Heart right ventricle (tissue), 16 donors: Measurements from ENCODE around the gene EFNA4. TPM values are rescaled to one million over a fixed set of nuclear protein-coding genes. Genes with fewer than 3 reads are reported as not detected.
A peak's percentile ranks its signal among the peaks of the same experiment; 100 is the strongest.

Source experiments
- ATAC-seq, 8 donors: fragments of 200-7000 bp; cut with Tn5 transposase; one replicate each; pipeline ENCODE4 v1.9.1; 2020; ENCODE audit warnings: mild to moderate bottlenecking in 8 of 8, moderate library complexity in 8 of 8, moderate number of reproducible peaks in 1 of 8
- DNase-seq, 2 donors: peaks; one replicate each; pipeline ENCODE4 v3.0.0-alpha.2; 2020
- H3K27ac ChIP-seq, 10 donors: fragments of 200-600 bp; sonication (generic) in 2 of 10; one replicate each; pipeline versions ENCODE4 v1.5.0 to v1.8.0; 2020 to 2022; ENCODE audit warnings: mild to moderate bottlenecking in 3 of 10
- H3K27me3 ChIP-seq, 7 donors: fragments of 200-600 bp; one replicate each; pipeline ENCODE4 v1.8.0; 2021 to 2022; ENCODE audit warnings: mild to moderate bottlenecking in 2 of 7
- H3K36me3 ChIP-seq, 9 donors: fragments of 200-600 bp; sonication (generic) in 1 of 9; one replicate each; pipeline versions ENCODE4 v1.5.0 to v1.8.0; 2020 to 2022; ENCODE audit warnings: mild to moderate bottlenecking in 2 of 9
- H3K4me1 ChIP-seq, 9 donors: fragments of 200-600 bp; sonication (generic) in 1 of 9; one replicate each; pipeline versions ENCODE4 v1.5.0 to v1.8.0; 2020 to 2022; ENCODE audit warnings: mild to moderate bottlenecking in 4 of 9
- H3K4me3 ChIP-seq, 10 donors: fragments of 200-600 bp; sonication (generic) in 2 of 10; one replicate each; pipeline versions ENCODE4 v1.5.0 to v1.8.0; 2020 to 2022; ENCODE audit warnings: mild to moderate bottlenecking in 7 of 10, moderate library complexity in 2 of 10
- H3K9me3 ChIP-seq, 11 donors: fragments of 200-600 bp in 10 of 11; sonication (generic) in 2 of 11; one replicate each; pipeline versions ENCODE4 v1.5.0 to v1.8.0; 2013 to 2022; ENCODE audit warnings: mild to moderate bottlenecking in 2 of 11, control low read depth in 1 of 11, moderate library complexity in 1 of 11
- WGBS, 2 donors: extraction: QIAGEN DNeasy Blood & Tissue Kit; methylation state at CpG; one replicate each; pipeline ENCODE4 v1.1.7; 2013; ENCODE audit warnings: inconsistent platforms in 1 of 2; 5-methylcytosine and 5-hydroxymethylcytosine counted together
- intact Hi-C, 10 donors: fragments of 100-400 bp; cut with DNase I; formaldehyde crosslinking; loops; one replicate each; pipeline versions ENCODE4 v1.11.1 to v1.14.2; 2022
- polyA plus RNA-seq, 2 donors: library from polyadenylated mRNA; stranded (reverse); fragments of 200-250 nt; gene quantifications; one replicate each; pipeline ENCODE4 v1.2.3, GENCODE V29; 2013
- total RNA-seq, 10 donors: library from RNA; stranded (reverse); fragmentation: NEBNext Ultra II Directional in 3 of 10; extraction: Animal tissue kit (Norgen Biotek cat#: 25700) in 3 of 10; gene quantifications; one replicate each; pipeline versions ENCODE4 v1.2.1 to v1.2.4, GENCODE V29; 2021 to 2023
- TF ChIP-seq, protein P1 (sequence below), 9 donors: fragments of 200-600 bp; sonication (generic) in 2 of 9; IDR thresholded peaks; one replicate each; pipeline versions ENCODE4 v1.5.0 to v1.8.0; 2021 to 2022; ENCODE audit warnings: antibody characterized with exemption in 9 of 9, mild to moderate bottlenecking in 5 of 9, moderate library complexity in 1 of 9
- donor health status: Arrhythmogenic right ventricular cardiomyopathy.
- donor health status: ischemic (EF 13 %, LVEDD 7.1; RV severe dilation, severe dysfunction).
- donor health status: healthy with polysubstance abuse.
- donor health status: DM: no; HTN: yes; CAD: no.
- donor health status: DM: no; HTN: no; CAD: no.
- donor health status: ischemic (EF 25% LVEDD 6.9; RV normal size, moderate dysfunction).
- donor health status: ischemic (EF 25% LVEDD 5.7; RV mildly dilated, moderate dysfunction).
- donor health status: healthy.
- donor health status: DM: yes; HTN: yes; CAD: no.
- donor health status: Ischemic cardiomyopathy.
- donor health status: ischemic (EF 35%, LVEDD 5.7; RV mildly dilated, moderate dysfunction).
- donor health status: nonischemic (EF 11% LVEDD 7.7; RV severe dilation, severe dysfunction).
- donor health status: DM: yes; HTN: yes; CAD: no.
- donor health status: PGD.
- donor health status: ischemic (EF 29% LVEDD 5.4; RV normal size, mild dysfunction).
- donor health status: nonischemic (EF 23%, LVEDD 6.1; RV moderate dilation, normal function).

The EFNA4 gene
- total and polyA plus RNA-seq, 12 donors, result 0.49 to 5.4 (median 1.9) TPM

GRCh38 chr1:155042789-155043188 is 20.8 kb upstream of the EFNA4 start:
- DNase-seq, result no peak
- intact Hi-C loops, result no loop called here
- Histone ChIP-seq H3K4me3 (no peak overlapping the region), H3K9me3 (no peaks in the 10 kb centered on the region), H3K27ac (no peak overlapping the region), H3K27me3 (no peaks in the 10 kb centered on the region), H3K36me3 (no peaks in the 10 kb centered on the region), H3K4me1 (peaks cover 2 to 23% (median 10%) of the 10 kb centered on the region in 9 donors)
- TF ChIP-seq, protein P1, sequence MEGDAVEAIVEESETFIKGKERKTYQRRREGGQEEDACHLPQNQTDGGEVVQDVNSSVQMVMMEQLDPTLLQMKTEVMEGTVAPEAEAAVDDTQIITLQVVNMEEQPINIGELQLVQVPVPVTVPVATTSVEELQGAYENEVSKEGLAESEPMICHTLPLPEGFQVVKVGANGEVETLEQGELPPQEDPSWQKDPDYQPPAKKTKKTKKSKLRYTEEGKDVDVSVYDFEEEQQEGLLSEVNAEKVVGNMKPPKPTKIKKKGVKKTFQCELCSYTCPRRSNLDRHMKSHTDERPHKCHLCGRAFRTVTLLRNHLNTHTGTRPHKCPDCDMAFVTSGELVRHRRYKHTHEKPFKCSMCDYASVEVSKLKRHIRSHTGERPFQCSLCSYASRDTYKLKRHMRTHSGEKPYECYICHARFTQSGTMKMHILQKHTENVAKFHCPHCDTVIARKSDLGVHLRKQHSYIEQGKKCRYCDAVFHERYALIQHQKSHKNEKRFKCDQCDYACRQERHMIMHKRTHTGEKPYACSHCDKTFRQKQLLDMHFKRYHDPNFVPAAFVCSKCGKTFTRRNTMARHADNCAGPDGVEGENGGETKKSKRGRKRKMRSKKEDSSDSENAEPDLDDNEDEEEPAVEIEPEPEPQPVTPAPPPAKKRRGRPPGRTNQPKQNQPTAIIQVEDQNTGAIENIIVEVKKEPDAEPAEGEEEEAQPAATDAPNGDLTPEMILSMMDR (IDR thresholded peaks at IDR 0.05), result no peak
- ATAC-seq, result no peak
- WGBS, 2 donors, result 81 to 83% methylated on average over 5 of the region's 5 CpGs

GRCh38 chr1:155043301-155043702 is 20.2 kb upstream of the EFNA4 start:
- no peaks in the 10 kb centered on the region for H3K36me3 ChIP-seq
- DNase-seq (no peak), ATAC-seq (no peak)
- intact Hi-C loops, result no loop called here
- H3K4me3 ChIP-seq, result no peak overlapping the region
- WGBS, 2 donors, result 81 to 82% methylated on average over 12 of the region's 12 CpGs
- peaks cover 2 to 22% (median 10%) of the 10 kb centered on the region in 9 donors for H3K4me1 ChIP-seq
- no peaks in the 10 kb centered on the region for H3K9me3 ChIP-seq
- no peak overlapping the region for H3K27ac ChIP-seq
- no peaks in the 10 kb centered on the region for H3K27me3 ChIP-seq
- TF ChIP-seq, protein P1 (IDR thresholded peaks at IDR 0.05), result no peak

GRCh38 chr1:155043793-155044192 is 19.7 kb upstream of the EFNA4 start:
- no peak for DNase-seq
- H3K36me3 ChIP-seq, result no peaks in the 10 kb centered on the region
- intact Hi-C loops, result loop anchor here in 2 of 10 donors (2.0 kb wide), 2 partner anchors 19 to 41 kb away; partner anchors contain the start of gene EFNA4 (in 1 of the 2)
- no peak for ATAC-seq
- peak overlapping the region in 1 of 10 donors; percentile 57 for H3K27ac ChIP-seq
- H3K27me3 ChIP-seq, result no peaks in the 10 kb centered on the region
- TF ChIP-seq, protein P1 (IDR thresholded peaks at IDR 0.05), result no peak
- H3K4me3 ChIP-seq, result no peak overlapping the region
- WGBS, 2 donors, result 78 to 84% methylated on average over 3 of the region's 3 CpGs
- peaks cover 2 to 18% (median 10%) of the 10 kb centered on the region in 9 donors for H3K4me1 ChIP-seq
- H3K9me3 ChIP-seq, result no peaks in the 10 kb centered on the region

DNA sequence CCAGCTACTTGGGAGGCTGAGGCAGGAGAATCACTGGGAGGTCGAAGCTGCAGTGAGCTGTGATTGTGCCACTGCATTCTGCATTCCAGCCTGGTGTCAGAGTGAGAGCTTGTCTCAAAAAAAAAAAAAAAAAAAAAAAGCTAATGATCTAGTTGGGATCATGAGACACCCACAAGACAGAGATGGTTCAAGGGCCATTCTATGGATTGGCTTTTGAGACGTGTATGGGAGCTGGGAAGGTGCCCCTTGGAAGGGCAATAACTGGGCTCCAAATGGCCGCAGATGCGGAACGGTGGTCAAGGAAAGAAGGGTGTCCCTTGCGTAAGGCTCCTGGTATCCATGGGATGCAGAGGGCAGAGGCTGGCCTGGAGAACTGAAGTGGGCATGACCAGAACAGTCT is 19.2 kb upstream of the EFNA4 start:
- Histone ChIP-seq H3K4me1 (peaks cover 0 to 14% (median 10%) of the 10 kb centered on the region in 9 donors), H3K27me3 (no peaks in the 10 kb centered on the region), H3K27ac (peak overlapping the region in 7 of 10 donors; percentile 5 to 63 (median 48)), H3K4me3 (no peak overlapping the region), H3K36me3 (no peaks in the 10 kb centered on the region), H3K9me3 (no peaks in the 10 kb centered on the region)
- TF ChIP-seq, protein P1 (IDR thresholded peaks at IDR 0.05), result no peak
- ATAC-seq (no peak), DNase-seq (no peak)
- intact Hi-C loops, result loop anchor here in 2 of 10 donors (2.0 kb wide), 2 partner anchors 18 to 40 kb away; partner anchors contain the start of gene EFNA4 (in 1 of the 2)
- WGBS, 2 donors, result 91 to 92% methylated on average over 6 of the region's 6 CpGs
